ENCODE results near the gene NR1H2.
A peak's percentile ranks its signal among the peaks of the same experiment; 100 is the strongest.

The NR1H2 gene

DNA sequence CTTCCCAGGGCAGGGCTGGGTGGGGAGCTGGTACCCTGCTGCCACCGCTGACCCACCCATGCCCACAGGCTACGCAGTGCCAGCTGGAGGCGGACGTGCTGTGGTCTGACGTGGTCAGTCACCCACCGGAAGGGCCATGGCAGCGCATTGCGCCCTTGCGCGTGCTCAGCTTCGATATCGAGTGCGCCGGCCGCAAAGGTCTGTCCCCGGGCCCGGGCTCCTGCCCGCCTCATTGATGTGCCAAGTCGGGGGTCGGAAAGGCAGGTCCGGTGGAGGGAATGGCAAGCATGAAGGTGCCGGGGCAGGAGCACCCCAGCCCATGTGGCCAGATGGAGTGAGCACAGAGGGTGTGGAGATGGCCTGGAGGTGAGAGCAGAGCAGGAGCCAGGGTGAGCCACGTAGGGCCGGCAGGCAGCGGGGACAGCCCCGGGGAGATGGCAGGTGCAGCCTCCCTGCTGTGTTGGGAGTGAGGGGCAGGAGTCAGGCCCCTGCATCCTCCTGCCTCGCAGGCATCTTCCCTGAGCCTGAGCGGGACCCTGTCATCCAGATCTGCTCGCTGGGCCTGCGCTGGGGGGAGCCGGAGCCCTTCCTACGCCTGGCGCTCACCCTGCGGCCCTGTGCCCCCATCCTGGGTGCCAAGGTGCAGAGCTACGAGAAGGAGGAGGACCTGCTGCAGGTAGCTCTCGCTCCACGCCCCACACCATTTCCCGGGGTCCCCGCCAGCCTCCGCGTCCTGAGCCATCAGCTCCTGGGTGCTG is 26.5 kb downstream of the NR1H2 start:
- no peak for DNase-seq (ENCODE audit: low read depth)

DNA sequence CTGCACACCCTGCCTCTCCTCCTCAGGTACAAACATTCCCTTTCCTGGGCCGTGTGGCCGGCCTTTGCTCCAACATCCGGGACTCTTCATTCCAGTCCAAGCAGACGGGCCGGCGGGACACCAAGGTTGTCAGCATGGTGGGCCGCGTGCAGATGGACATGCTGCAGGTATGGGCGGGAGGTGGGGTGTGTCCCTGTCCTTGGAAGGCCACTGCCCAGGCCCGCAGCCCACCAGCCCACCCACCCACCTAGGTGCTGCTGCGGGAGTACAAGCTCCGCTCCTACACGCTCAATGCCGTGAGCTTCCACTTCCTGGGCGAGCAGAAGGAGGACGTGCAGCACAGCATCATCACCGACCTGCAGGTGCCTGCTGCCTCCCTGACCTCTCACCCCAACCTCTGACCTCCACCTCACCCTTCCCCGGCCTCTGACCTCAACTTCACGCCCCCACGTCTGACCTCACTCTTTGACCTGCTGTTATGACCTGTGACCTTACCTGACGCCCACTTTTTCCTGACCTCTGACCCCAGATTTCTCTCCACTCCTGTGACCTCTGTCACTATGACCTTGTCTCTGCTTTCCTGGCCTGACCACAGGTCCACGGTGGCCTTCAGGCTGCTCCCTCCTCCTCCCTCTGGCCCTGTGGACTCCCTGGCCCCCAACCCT is 30.0 kb downstream of the NR1H2 start:
- no peak for DNase-seq (ENCODE audit: low read depth)

- DNase-seq (ENCODE audit: low read depth), result no peak
These were observed 30.6 kb downstream of the NR1H2 start for GRCh38 chr19:50406829-50407228.

DNA sequence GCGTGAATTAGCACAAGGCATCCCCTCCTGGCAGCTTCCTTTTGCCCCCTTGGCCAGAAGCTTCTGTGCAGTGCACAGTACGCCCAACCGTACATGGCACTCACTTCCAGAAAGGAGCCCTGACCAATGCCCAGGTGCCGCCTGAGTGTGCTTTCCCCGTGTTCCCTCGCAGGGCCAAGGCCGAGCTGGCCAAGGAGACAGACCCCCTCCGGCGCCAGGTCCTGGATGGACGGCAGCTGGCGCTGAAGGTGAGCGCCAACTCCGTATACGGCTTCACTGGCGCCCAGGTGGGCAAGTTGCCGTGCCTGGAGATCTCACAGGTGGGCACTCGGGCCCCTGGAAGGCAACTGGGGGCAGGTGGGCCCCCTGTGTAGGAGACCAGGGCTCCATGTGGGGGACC is 33.1 kb downstream of the NR1H2 start:
- DNase-seq (ENCODE audit: low read depth), result no peak

GRCh38 chr19:50410109-50410508 is 33.9 kb downstream of the NR1H2 start:
- DNase-seq (ENCODE audit: low read depth), result no peak

- DNase-seq (ENCODE audit: low read depth), result no peak
These were observed 36.2 kb downstream of the NR1H2 start for GRCh38 chr19:50412419-50412818.

DNA sequence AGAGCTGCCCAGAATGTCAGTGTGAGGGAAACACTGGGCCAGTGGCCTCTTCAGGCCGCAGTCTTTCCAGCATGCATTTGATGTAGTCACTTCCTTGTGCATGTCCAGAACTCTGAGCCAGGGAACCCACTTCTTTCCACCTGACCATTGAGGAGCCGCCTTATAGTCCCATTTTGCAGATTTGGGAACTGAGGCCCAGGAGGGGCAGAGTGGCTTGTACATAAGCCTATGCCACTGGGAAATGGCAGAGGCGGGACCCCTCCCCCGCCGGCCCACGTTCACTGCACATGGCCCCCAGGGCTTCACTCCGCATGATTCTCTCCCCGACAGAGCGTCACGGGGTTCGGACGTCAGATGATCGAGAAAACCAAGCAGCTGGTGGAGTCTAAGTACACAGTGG is 36.8 kb downstream of the NR1H2 start:
- no peak for DNase-seq (ENCODE audit: low read depth)

DNA sequence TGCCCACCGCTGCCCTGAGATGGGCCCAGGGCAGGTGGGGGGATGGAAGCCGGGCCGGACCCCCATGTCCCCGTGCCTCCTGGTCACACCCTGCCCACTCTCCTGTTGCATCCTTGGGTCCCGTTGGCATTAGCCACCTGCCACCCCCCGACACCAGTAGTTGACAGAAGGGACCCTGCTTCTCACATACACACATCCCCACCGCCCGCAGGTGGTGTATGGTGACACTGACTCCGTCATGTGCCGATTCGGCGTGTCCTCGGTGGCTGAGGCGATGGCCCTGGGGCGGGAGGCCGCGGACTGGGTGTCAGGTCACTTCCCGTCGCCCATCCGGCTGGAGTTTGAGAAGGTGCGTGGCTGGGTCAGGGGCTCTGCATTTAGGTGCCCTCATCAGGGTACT is 37.3 kb downstream of the NR1H2 start:
- no peak for DNase-seq (ENCODE audit: low read depth)

- peak; percentile 47 for DNase-seq (ENCODE audit: low read depth)
These were observed 38.8 kb downstream of the NR1H2 start for GRCh38 chr19:50414864-50415660.

DNA sequence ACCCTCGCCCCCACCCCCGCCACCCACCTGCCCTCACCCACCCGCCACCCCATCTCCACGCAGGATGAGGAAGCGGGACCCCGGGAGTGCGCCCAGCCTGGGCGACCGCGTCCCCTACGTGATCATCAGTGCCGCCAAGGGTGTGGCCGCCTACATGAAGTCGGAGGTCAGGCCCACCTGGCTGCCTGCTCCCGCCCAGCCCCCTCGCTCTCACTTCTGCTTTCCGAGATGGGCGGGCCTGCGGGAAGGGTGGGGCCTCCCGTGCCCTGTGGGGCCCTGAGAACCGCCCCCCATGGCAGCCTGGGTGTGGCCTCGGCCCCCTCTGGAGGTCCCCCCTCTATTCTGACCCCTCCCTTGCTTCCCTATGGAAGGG is 39.4 kb downstream of the NR1H2 start:
- no peak for DNase-seq (ENCODE audit: low read depth)

DNA sequence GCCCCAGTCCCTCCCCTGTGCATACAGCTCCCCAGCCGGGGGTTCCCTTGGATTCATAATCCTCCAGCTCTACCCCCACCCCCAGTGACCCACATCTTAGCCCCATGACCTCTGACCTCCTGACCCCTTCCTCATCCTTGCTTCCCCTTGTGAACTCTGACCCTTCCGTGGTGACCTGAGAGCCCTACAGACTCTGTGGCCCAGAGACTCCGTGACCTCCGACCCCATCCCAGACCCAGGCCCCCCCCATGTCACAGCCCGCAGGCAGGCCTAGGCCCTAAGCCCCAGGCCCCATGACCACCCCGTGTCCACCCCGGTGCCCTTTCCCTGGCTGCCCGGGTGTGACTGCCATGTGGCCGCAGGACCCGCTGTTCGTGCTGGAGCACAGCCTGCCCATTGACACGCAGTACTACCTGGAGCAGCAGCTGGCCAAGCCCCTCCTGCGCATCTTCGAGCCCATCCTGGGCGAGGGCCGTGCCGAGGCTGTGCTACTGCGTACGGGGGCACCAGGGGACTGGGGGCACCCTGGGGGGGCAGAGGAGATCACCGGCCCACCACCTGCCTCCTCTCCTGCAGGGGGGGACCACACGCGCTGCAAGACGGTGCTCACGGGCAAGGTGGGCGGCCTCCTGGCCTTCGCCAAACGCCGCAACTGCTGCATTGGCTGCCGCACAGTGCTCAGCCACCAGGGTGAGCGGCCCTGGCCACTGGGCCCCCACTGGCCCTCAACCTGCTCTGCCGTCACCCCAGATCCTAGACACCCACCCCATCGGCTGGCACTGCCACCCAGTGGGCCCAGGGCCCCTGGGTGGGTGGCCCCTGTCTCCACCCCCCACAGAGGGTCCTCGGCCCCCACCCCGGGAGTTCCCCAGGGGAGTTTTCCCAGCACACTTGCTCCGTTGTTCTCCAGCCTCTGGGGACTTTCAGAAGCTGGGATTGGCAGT is 40.0 kb downstream of the NR1H2 start:
- no peak for DNase-seq (ENCODE audit: low read depth)

DNA sequence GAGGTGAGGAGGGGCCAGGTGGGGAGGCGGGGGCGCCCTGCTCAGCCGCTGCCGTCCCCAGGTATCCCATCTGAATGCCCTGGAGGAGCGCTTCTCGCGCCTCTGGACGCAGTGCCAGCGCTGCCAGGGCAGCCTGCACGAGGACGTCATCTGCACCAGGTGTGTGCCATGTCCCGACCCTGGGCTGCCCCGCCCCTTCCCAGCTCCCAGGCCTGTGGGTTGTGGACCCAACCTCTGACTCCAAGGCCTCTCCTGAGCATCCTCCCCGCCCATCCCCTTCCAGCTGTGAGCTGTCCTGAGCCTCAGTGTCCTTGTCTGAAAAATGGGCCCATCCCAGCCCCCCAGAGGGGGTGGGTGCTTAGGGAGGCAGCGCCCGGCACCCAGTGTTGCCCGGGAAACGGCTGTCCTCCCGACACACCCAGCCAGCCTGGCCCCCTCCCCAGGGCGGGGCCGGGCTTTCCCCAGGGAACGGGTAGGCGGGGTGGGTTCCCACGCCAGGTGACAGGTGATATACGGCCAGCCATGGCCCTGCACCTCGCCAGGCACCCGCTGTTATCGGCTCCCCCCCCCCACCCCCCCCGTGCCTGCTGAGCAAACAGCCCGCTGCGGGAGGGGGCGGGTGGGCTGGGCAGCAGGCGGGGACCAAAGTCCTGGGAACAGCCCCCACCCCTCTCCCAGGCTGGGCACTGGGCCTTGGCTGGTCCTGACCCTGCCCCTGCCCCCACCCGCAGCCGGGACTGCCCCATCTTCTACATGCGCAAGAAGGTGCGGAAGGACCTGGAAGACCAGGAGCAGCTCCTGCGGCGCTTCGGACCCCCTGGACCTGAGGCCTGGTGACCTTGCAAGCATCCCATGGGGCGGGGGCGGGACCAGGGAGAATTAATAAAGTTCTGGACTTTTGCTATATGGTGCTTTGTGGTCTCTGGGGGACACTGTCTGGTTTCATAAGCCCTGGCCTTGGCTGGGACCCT is 41.1 kb downstream of the NR1H2 start:
- no peak for DNase-seq (ENCODE audit: low read depth)

DNA sequence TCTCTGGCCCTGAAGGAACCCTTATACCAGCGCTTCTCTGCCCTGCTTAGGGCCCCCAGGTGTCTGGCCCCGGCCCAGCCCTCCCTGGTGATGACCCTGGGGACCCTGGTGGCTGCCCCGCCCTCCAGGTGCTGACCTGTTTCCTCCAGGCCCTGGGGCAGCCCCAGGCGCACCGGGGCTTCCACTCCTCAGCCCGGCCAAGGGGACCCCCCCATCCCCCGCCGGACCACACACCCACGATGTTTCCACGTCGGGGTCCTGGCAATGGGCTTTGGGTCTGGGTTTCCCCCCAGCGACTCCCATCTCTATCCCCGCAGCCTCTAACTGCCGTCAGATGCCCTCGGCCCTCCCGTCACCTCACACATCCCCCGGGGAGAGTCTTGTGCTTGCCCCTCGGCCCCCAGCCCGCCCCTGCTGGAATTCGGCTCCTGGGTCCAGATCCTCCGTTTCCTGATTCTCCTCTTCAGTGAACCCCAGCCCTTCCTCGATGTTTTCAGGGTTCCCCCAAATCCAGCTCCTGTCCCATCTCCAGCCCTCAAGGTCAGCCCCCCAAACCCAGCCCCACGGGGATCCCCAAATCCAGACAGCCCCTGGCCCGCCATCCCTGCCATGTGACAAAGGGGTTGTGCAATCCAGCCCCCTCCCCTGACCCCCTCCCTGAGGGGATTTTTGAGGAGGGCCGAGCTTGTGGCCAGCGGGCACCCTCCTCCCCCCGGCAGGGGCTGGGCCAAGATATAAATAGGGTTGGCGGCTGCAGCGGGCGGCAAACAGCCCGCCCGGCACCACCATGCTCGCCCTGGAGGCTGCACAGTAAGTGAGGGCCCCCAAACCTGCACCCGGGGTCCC is 42.1 kb downstream of the NR1H2 start, which contains the start of gene SPIB:
TSS of gene SPIB (plus strand) at position 763 of the 846 bp plus-strand sequence. CDS start at position 788, 25 bp downstream.
- DNase-seq (ENCODE audit: low read depth), result no peak

- DNase-seq (ENCODE audit: low read depth), result no peak
These were observed 42.8 kb downstream of the NR1H2 start for GRCh38 chr19:50419022-50419579.

GRCh38 chr19:50419580-50420035 is 43.4 kb downstream of the NR1H2 start:
- no peak for DNase-seq (ENCODE audit: low read depth)

- no peak for DNase-seq (ENCODE audit: low read depth)
These were observed 43.9 kb downstream of the NR1H2 start for GRCh38 chr19:50420127-50420526.

- DNase-seq (ENCODE audit: low read depth), result no peak
These were observed 44.6 kb downstream of the NR1H2 start for GRCh38 chr19:50420808-50421207.

DNA sequence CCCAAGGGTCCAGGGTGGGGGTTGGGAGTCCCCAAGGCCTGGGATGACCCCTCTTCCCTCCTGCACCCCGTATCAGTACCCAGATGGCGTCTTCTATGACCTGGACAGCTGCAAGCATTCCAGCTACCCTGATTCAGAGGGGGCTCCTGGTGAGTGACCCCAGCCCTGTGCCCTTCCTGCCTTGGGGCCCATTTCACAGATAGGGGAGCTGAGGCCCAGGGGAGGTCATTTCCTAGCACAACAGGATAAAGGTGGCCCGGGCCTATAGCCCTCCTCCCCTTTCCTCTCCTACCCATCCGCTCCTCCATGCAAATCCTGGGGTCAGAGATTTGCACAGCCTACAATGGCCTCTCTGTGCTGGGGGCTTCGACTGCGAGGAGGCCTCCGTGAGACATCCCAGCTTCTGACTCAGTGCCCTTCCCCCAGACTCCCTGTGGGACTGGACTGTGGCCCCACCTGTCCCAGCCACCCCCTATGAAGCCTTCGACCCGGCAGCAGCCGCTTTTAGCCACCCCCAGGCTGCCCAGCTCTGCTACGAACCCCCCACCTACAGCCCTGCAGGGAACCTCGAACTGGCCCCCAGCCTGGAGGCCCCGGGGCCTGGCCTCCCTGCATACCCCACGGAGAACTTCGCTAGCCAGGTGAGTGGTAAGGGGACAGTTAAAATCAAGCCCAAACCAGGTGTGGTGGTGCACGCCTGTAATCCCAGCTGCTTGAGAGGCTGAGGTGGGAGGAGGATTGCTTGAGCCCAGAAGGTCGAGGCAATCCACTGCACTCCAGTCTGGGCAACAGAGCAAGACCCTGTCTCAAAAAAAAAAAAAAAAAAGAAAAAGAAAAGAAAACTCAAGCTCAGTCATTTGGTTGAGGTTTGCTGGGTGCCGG is 46.4 kb downstream of the NR1H2 start:
- DNase-seq (ENCODE audit: low read depth), result no peak
